MM.1S (cell line): ENCODE data around the gene DPP10.

Experiments
- DNase-seq: peaks from one replicate; pipeline ENCODE4 v3.0.0-alpha.2; 2015
- H2AFZ ChIP-seq: fragments of 300-600 bp; sonication (generic); 2 replicates; pipeline ENCODE4 v1.6.0; 2016; ENCODE audit warnings: antibody characterized with exemption, low read length
- H3F3A ChIP-seq: fragments of 300-600 bp; sonication (generic); 2 replicates; pipeline ENCODE4 v1.6.1; 2016; ENCODE audit warnings: mild to moderate bottlenecking, antibody characterized with exemption, low read length, moderate library complexity, mixed read lengths; ENCODE audit not compliant: insufficient read depth
- H3K27ac ChIP-seq: fragments of 300-600 bp; sonication (generic); 2 replicates; pipeline ENCODE4 v1.5.1; 2016; ENCODE audit warnings: mild to moderate bottlenecking, low read length
- H3K27me3 ChIP-seq: fragments of 300-600 bp; sonication (generic); replicated peaks from 2 replicates; pipeline ENCODE4 v1.6.0; 2016; ENCODE audit warnings: low read length; ENCODE audit not compliant: insufficient read depth
- H3K36me3 ChIP-seq: fragments of 300-600 bp; sonication (generic); replicated peaks from 2 replicates; pipeline ENCODE4 v1.6.1; 2016; ENCODE audit warnings: mild to moderate bottlenecking, low read length, mixed read lengths; ENCODE audit not compliant: insufficient read depth
- H3K4me1 ChIP-seq: fragments of 300-600 bp; sonication (generic); 2 replicates; pipeline ENCODE4 v1.6.1; 2016; ENCODE audit warnings: low read length, mixed read lengths
- H3K4me2 ChIP-seq: fragments of 300-600 bp; sonication (generic); 2 replicates; pipeline ENCODE4 v1.6.0; 2016; ENCODE audit warnings: low read depth, low read length
- H3K4me3 ChIP-seq: fragments of 300-600 bp; sonication (generic); 2 replicates; pipeline ENCODE4 v1.5.1; 2016; ENCODE audit warnings: low read length, mixed read lengths
- H3K79me2 ChIP-seq: fragments of 300-600 bp; sonication (generic); 2 replicates; pipeline ENCODE4 v1.6.1; 2016; ENCODE audit warnings: mixed run types, low read length, mixed read lengths
- H3K9ac ChIP-seq: fragments of 300-600 bp; sonication (generic); 2 replicates; pipeline ENCODE4 v1.6.1; 2016; ENCODE audit warnings: low read length, mixed read lengths
- H3K9me2 ChIP-seq: fragments of 300-600 bp; sonication (generic); replicated peaks from 2 replicates; pipeline ENCODE4 v1.6.1; 2016; ENCODE audit warnings: mild to moderate bottlenecking, low read length, mixed read lengths; ENCODE audit not compliant: insufficient read depth
- H3K9me3 ChIP-seq: fragments of 300-600 bp; sonication (generic); replicated peaks from 2 replicates; pipeline ENCODE4 v1.6.1; 2016; ENCODE audit warnings: mild to moderate bottlenecking, low read length, mixed read lengths; ENCODE audit not compliant: insufficient read depth
- H4K20me1 ChIP-seq: fragments of 300-600 bp; sonication (generic); 2 replicates; pipeline ENCODE4 v1.6.1; 2016; ENCODE audit warnings: mild to moderate bottlenecking, low read length, moderate library complexity, mixed read lengths; ENCODE audit not compliant: insufficient read depth
- CTCF ChIP-seq: fragments of 300-600 bp; sonication (generic); IDR thresholded peaks from 2 replicates; pipeline ENCODE4 v1.5.1; 2016; ENCODE audit warnings: antibody characterized with exemption, low read length, mixed read lengths
- EZH2 ChIP-seq: fragments of 300-600 bp; sonication (generic); optimal IDR thresholded peaks from 2 replicates; pipeline ENCODE3; 2017; ENCODE audit warnings: low read depth, mild to moderate bottlenecking, antibody characterized with exemption, low read length, mixed read lengths
- EZH2phosphoT487 ChIP-seq: fragments of 300-600 bp; sonication (generic); IDR thresholded peaks from 2 replicates; pipeline ENCODE4 v1.6.1; 2018; ENCODE audit warnings: antibody characterized with exemption, low read length

DPP10 gene

DNA sequence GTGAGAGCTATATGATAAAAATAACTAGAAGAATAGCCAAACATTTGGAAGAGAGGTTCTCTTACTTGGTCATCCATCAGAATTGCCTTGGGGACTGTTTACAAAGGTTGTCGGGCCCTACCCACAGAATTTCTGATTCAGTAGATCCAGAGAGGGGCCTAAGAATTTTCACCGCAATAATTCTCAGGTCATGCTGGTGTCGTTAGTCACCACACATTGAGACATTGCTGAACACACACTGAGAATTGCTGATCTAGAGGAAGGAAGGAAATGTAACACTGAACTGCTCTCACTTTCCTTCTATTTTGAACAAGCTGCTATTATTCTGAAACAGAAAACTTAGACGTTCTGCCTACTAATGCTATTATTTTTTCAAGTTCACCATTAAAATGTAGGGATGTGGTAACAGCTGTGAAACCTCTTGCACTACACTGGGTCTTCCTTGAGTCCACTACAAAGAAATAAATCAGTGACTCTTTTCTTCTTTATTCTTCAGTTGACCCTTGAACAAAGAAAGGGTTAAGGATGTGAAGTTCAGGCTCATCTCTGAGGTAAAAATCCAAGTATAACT, 491.3 kb downstream of the DPP10 start:
- no peaks in the 10 kb centered on the region; the same call in 1 of the 2 replicates for H4K20me1 ChIP-seq
- no peaks in the 10 kb centered on the region for H3K9me3 ChIP-seq
- H2AFZ ChIP-seq: no peak overlapping the region
- no peak overlapping the region for H3K4me3 ChIP-seq
- no peaks in the 10 kb centered on the region for H3K9me2 ChIP-seq
- no peaks in the 10 kb centered on the region for H3K36me3 ChIP-seq
- H3K27ac ChIP-seq: no peak overlapping the region
- H3F3A ChIP-seq: peaks cover 20% of the 10 kb centered on the region
- no peaks in the 10 kb centered on the region for H3K79me2 ChIP-seq
- H3K4me2 ChIP-seq: peak overlapping the region; percentile 30
- H3K4me1 ChIP-seq: peaks cover 21% of the 10 kb centered on the region
- peaks cover 18% of the 10 kb centered on the region for H3K27me3 ChIP-seq
- no peak overlapping the region for H3K9ac ChIP-seq
- TF ChIP-seq EZH2phosphoT487 (no peak), CTCF (no peak), EZH2 (no peak)
- peak; percentile 84 for DNase-seq

- Histone ChIP-seq H3F3A (peaks cover 20% of the 10 kb centered on the region), H3K79me2 (no peaks in the 10 kb centered on the region), H3K36me3 (no peaks in the 10 kb centered on the region), H3K4me1 (peaks cover 21% of the 10 kb centered on the region), H4K20me1 (no peaks in the 10 kb centered on the region; the same call in 1 of the 2 replicates), H3K27ac (no peak overlapping the region), H3K4me3 (no peak overlapping the region), H2AFZ (no peak overlapping the region), H3K9me3 (no peaks in the 10 kb centered on the region), H3K4me2 (no peak overlapping the region), H3K9me2 (no peaks in the 10 kb centered on the region), H3K9ac (no peak overlapping the region), H3K27me3 (peaks cover 18% of the 10 kb centered on the region)
- TF ChIP-seq EZH2 (no peak), CTCF (no peak), EZH2phosphoT487 (no peak)
- no peak for DNase-seq
These were observed 492.6 kb downstream of the DPP10 start for GRCh38 chr2:114935031-114935430.

DNA sequence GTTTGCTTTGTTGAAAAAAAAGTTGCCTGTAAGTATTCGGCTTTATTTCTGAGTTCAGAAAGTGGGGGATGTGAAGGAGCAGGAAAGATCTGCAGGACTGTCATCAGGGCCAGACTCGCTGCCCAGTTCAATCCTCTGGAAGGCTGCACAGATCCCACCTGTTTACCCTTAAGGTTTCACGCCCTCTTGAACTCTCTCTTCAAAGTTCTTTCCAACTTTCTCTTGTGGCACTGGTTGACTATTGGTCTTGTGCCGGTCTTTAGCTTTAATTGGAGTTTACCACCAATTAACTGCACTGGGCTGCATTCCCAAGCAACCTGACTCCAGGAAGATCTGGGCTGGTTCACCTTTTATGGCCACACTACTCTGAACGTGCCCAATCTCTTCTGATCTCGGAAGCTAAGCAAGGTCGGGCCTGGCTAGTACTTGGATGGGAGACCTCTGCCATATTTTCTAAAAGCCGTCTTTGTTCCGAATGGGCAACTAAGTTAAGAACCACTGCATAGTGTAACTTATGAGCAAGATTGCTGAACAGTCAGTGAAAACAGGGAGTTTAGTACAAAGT, 495.0 kb downstream of the DPP10 start:
- no peak overlapping the region for H2AFZ ChIP-seq
- TF ChIP-seq CTCF (no peak), EZH2 (no peak), EZH2phosphoT487 (no peak)

More for the DNA sequence above, 495.0 kb downstream of the DPP10 start:
- H3K4me3 ChIP-seq: no peak overlapping the region
- DNase-seq: no peak
- peaks cover 19% of the 10 kb centered on the region for H3F3A ChIP-seq
- H3K27me3 ChIP-seq: peaks cover 6% of the 10 kb centered on the region
- no peaks in the 10 kb centered on the region for H3K79me2 ChIP-seq
- H3K9me3 ChIP-seq: no peaks in the 10 kb centered on the region
- H3K9ac ChIP-seq: no peak overlapping the region
- H3K36me3 ChIP-seq: no peaks in the 10 kb centered on the region
- H3K27ac ChIP-seq: no peak overlapping the region
- H3K4me2 ChIP-seq: no peak overlapping the region
- no peaks in the 10 kb centered on the region; the same call in 1 of the 2 replicates for H4K20me1 ChIP-seq
- no peaks in the 10 kb centered on the region for H3K9me2 ChIP-seq
- peaks cover 21% of the 10 kb centered on the region for H3K4me1 ChIP-seq
